H1 (cell line): ENCODE measurements around the gene NFXL1. TPM values are rescaled to one million over a fixed set of nuclear protein-coding genes. Genes with fewer than 3 reads are reported as not detected.

Experiments
- CTCF ChIA-PET: fragments of 300-600 bp; sonication (Branson Sonifier 250); formaldehyde crosslinking; loops from one replicate; lab custom pipeline; 2021; ENCODE audit not compliant: partially characterized antibody; lab: Charles Lee
- POLR2A ChIA-PET: fragments of 300-600 bp; sonication (Branson Sonifier 250); formaldehyde crosslinking; loops from one replicate; lab custom pipeline; 2021; ENCODE audit warnings: inconsistent platforms; ENCODE audit not compliant: partially characterized antibody; lab: Charles Lee
- DNase-seq, 2 experiments: peaks; one replicate each; pipeline versions ENCODE4 v3.0.0 to v3.0.0-alpha.2; 2010 to 2022; ENCODE audit warnings: low spot score in 2 of 2, low read depth in 1 of 2, mixed read lengths in 1 of 2
- FAIRE-seq: peaks from 2 replicates; lab custom pipeline; 2011; peaks lifted over from hg19 to GRCh38; lab: Jason Lieb, UNC
- H2AFZ ChIP-seq: 2 replicates; pipeline ENCODE4 v1.8.1; 2012; ENCODE audit warnings: low read length, inconsistent platforms
- H2AK5ac ChIP-seq: 2 replicates; pipeline ENCODE4 v1.6.1; 2013; ENCODE audit warnings: low read depth, low read length
- H2BK120ac ChIP-seq: replicated peaks from 2 replicates; pipeline ENCODE3; 2013; ENCODE audit warnings: low read depth, low read length, inconsistent platforms
- H2BK12ac ChIP-seq: 2 replicates; pipeline ENCODE4 v1.6.1; 2013; ENCODE audit warnings: low read depth, low read length
- H2BK15ac ChIP-seq: 2 replicates; pipeline ENCODE4 v1.6.1; 2013; ENCODE audit warnings: low read length
- H2BK20ac ChIP-seq: 2 replicates; pipeline ENCODE4 v1.6.1; 2013; ENCODE audit warnings: low read length
- H2BK5ac ChIP-seq: 2 replicates; pipeline ENCODE4 v1.6.1; 2013; ENCODE audit warnings: low read depth, low read length
- H3K14ac ChIP-seq: 2 replicates; pipeline ENCODE4 v1.6.1; 2013; ENCODE audit warnings: inconsistent platforms; ENCODE audit not compliant: insufficient read length
- H3K18ac ChIP-seq: 2 replicates; pipeline ENCODE4 v1.6.1; 2013; ENCODE audit warnings: low read length; ENCODE audit errors: extremely low read depth
- H3K23ac ChIP-seq: 2 replicates; pipeline ENCODE4 v1.6.1; 2013; ENCODE audit warnings: inconsistent platforms; ENCODE audit not compliant: insufficient read length
- H3K23me2 ChIP-seq: 2 replicates; pipeline ENCODE4 v1.6.1; 2013; ENCODE audit warnings: low read depth, low read length
- H3K27ac ChIP-seq: 2 replicates; pipeline ENCODE4 v1.6.1; 2011; ENCODE audit warnings: low read depth, low read length, inconsistent platforms
- H3K27me3 ChIP-seq, 4 experiments: replicated peaks in 1 of 4; 1 replicate in 1 of 4; 2 replicates in 3 of 4; pipeline versions ENCODE4 v1.6.1 to v1.8.1; 2011 to 2013; ENCODE audit warnings: low read length in 3 of 4, mild to moderate bottlenecking in 3 of 4, inconsistent platforms in 2 of 4, mixed read lengths in 2 of 4, moderate library complexity in 1 of 4; ENCODE audit not compliant: control insufficient read depth in 3 of 4, insufficient read depth in 3 of 4; ENCODE audit errors: extremely low read depth in 1 of 4
- H3K36me3 ChIP-seq, 4 experiments: 2 replicates each; pipeline versions ENCODE4 v1.6.1 to v1.8.1; 2011 to 2013; ENCODE audit warnings: mild to moderate bottlenecking in 4 of 4, low read length in 3 of 4, moderate library complexity in 2 of 4, control low read depth in 1 of 4, inconsistent platforms in 1 of 4; ENCODE audit not compliant: insufficient read depth in 4 of 4, control insufficient read depth in 2 of 4
- H3K4ac ChIP-seq: replicated peaks from 2 replicates; pipeline ENCODE3; 2013; ENCODE audit warnings: low read length, low read depth, mixed read lengths, inconsistent platforms; ENCODE audit not compliant: insufficient read length
- H3K4me1 ChIP-seq, 4 experiments: replicated peaks in 1 of 4; 1 replicate in 1 of 4; 2 replicates in 3 of 4; pipeline versions ENCODE4 v1.6.1 to v1.8.1; 2011 to 2013; ENCODE audit warnings: low read length in 3 of 4, inconsistent platforms in 2 of 4, mixed read lengths in 1 of 4; ENCODE audit not compliant: insufficient read depth in 4 of 4, control insufficient read depth in 3 of 4
- H3K4me2 ChIP-seq, 2 experiments: 2 replicates each; pipeline versions ENCODE4 v1.6.1 to v1.8.1; 2011 to 2013; ENCODE audit warnings: low read depth in 2 of 2, low read length in 2 of 2, control low read depth in 1 of 2, inconsistent platforms in 1 of 2, mild to moderate bottlenecking in 1 of 2; ENCODE audit not compliant: insufficient read depth in 1 of 2
- H3K4me3 ChIP-seq, 4 experiments: fragments of 200-600, 300-600 bp in 1 of 4; sonication (generic), shearing (Covaris generic), sonication (Bioruptor Twin) in 1 of 4; 2 replicates each; pipeline versions ENCODE4 v1.5.1 to v1.8.1; 2011 to 2016; ENCODE audit warnings: low read length in 4 of 4, low read depth in 3 of 4, control low read depth in 2 of 4, inconsistent platforms in 2 of 4, mild to moderate bottlenecking in 2 of 4, mixed read lengths in 1 of 4, moderate library complexity in 1 of 4; ENCODE audit not compliant: insufficient read depth in 2 of 4; ENCODE audit errors: extremely low read depth in 1 of 4
- H3K56ac ChIP-seq: replicated peaks from 2 replicates; pipeline ENCODE3; 2013; ENCODE audit warnings: low read depth, mild to moderate bottlenecking, mixed read lengths, low read length, inconsistent platforms; ENCODE audit not compliant: insufficient read length
- H3K79me1 ChIP-seq: 2 replicates; pipeline ENCODE4 v1.6.1; 2013; ENCODE audit warnings: low read depth, low read length, control low read depth
- H3K79me2 ChIP-seq, 2 experiments: 2 replicates each; pipeline versions ENCODE4 v1.6.1 to v1.8.1; 2012 to 2013; ENCODE audit warnings: low read length in 2 of 2, mild to moderate bottlenecking in 2 of 2, inconsistent platforms in 1 of 2; ENCODE audit not compliant: insufficient read depth in 2 of 2, control insufficient read depth in 1 of 2
- H3K9ac ChIP-seq, 4 experiments: replicated peaks in 1 of 4; 1 replicate in 1 of 4; 2 replicates in 3 of 4; pipeline versions ENCODE4 v1.6.1 to v1.8.1; 2011 to 2013; ENCODE audit warnings: low read depth in 3 of 4, low read length in 3 of 4, control low read depth in 2 of 4, mild to moderate bottlenecking in 2 of 4, moderate library complexity in 2 of 4, inconsistent platforms in 1 of 4; ENCODE audit errors: extremely low read depth in 1 of 4
- H3K9me3 ChIP-seq, 2 experiments: 2 replicates each; pipeline versions ENCODE4 v1.6.1 to v1.8.1; 2012 to 2013; ENCODE audit warnings: mild to moderate bottlenecking in 2 of 2, moderate library complexity in 2 of 2, control low read depth in 1 of 2, inconsistent platforms in 1 of 2, low read depth in 1 of 2, low read length in 1 of 2, mixed read lengths in 1 of 2; ENCODE audit not compliant: insufficient read depth in 2 of 2
- H4K20me1 ChIP-seq, 2 experiments: replicated peaks in 1 of 2; 2 replicates each; pipeline versions ENCODE3 to v1.8.1; 2011 to 2013; ENCODE audit warnings: inconsistent platforms in 2 of 2, low read length in 2 of 2, mild to moderate bottlenecking in 1 of 2; ENCODE audit not compliant: insufficient read depth in 2 of 2, control insufficient read depth in 1 of 2
- H4K5ac ChIP-seq: 2 replicates; pipeline ENCODE4 v1.6.1; 2013; ENCODE audit warnings: low read length, low read depth, mixed read lengths, inconsistent platforms; ENCODE audit not compliant: insufficient read length
- H4K8ac ChIP-seq: 2 replicates; pipeline ENCODE4 v1.8.0; 2013; ENCODE audit warnings: mild to moderate bottlenecking, moderate library complexity, low read length, inconsistent platforms; ENCODE audit not compliant: insufficient read depth; ENCODE audit errors: extremely low read depth
- H4K91ac ChIP-seq: replicated peaks from 2 replicates; pipeline ENCODE3; 2013; ENCODE audit warnings: low read length, mixed read lengths, inconsistent platforms; ENCODE audit not compliant: insufficient read length
- BACH1 ChIP-seq: IDR thresholded peaks from 2 replicates; pipeline ENCODE4 v1.6.1; 2012; ENCODE audit warnings: low read length, improper control_type of control experiment
- CEBPB ChIP-seq: IDR thresholded peaks from 2 replicates; pipeline ENCODE4 v1.6.1; 2012; ENCODE audit warnings: low read depth, low read length
- CHD1 ChIP-seq: IDR thresholded peaks from 2 replicates; pipeline ENCODE4 v1.6.1; 2012; ENCODE audit warnings: low read depth, low read length, improper control_type of control experiment
- CREB1 ChIP-seq: IDR thresholded peaks from 2 replicates; pipeline ENCODE4 v1.6.1; 2012; ENCODE audit warnings: inconsistent platforms
- CTBP2 ChIP-seq: IDR thresholded peaks from 2 replicates; pipeline ENCODE4 v1.7.0; 2011; ENCODE audit warnings: borderline replicate concordance, mild to moderate bottlenecking, moderate library complexity, mixed read lengths, low read length; ENCODE audit not compliant: insufficient read depth, insufficient read length
- EP300 ChIP-seq, 2 experiments: IDR thresholded peaks; 1 replicate in 1 of 2; 2 replicates in 1 of 2; pipeline ENCODE4 v1.6.1; 2011 to 2012; ENCODE audit warnings: low read depth in 2 of 2, low read length in 2 of 2, mild to moderate bottlenecking in 2 of 2, borderline replicate concordance in 1 of 2, inconsistent platforms in 1 of 2, moderate library complexity in 1 of 2
- GABPA ChIP-seq: IDR thresholded peaks from 2 replicates; pipeline ENCODE4 v1.6.1; 2011; ENCODE audit warnings: mild to moderate bottlenecking, low read length, moderate library complexity, borderline replicate concordance; ENCODE audit not compliant: insufficient read depth
- JUND ChIP-seq: IDR thresholded peaks from 2 replicates; pipeline ENCODE4 v1.6.1; 2011; ENCODE audit warnings: mild to moderate bottlenecking, improper control_type of control experiment, low read length
- KDM5A ChIP-seq: fragments of 200-600 bp; IDR thresholded peaks from 2 replicates; pipeline ENCODE4 v1.7.1; 2012; ENCODE audit warnings: mild to moderate bottlenecking, low read length, inconsistent platforms, mixed read lengths
- POLR2AphosphoS5 ChIP-seq: IDR thresholded peaks from 2 replicates; pipeline ENCODE4 v1.6.1; 2011; ENCODE audit warnings: low read depth, low read length
- POU5F1 ChIP-seq: IDR thresholded peaks from 2 replicates; pipeline ENCODE4 v1.6.1; 2011; ENCODE audit warnings: low read depth, mild to moderate bottlenecking, low read length, moderate library complexity
- RBBP5 ChIP-seq: IDR thresholded peaks from 2 replicates; pipeline ENCODE4 v1.7.1; 2012; ENCODE audit warnings: low read depth, mild to moderate bottlenecking, inconsistent platforms, low read length, moderate library complexity, borderline replicate concordance
- RXRA ChIP-seq: IDR thresholded peaks from 2 replicates; pipeline ENCODE4 v1.6.1; 2011; ENCODE audit warnings: low read depth, mild to moderate bottlenecking, low read length, moderate library complexity; ENCODE audit not compliant: insufficient read depth
- WGBS, 2 experiments: shearing (Covaris generic) in 1 of 2; methylation state at CpG; one replicate each; pipeline versions ENCODE4 v1.1.6 to v1.1.7; 2013 to 2015; ENCODE audit warnings: low lambda C conversion rate in 2 of 2, mixed read lengths in 2 of 2, inconsistent platforms in 1 of 2, low coverage in 1 of 2, missing lambda C conversion rate in 1 of 2; ENCODE audit not compliant: insufficient replicate concordance in 2 of 2, insufficient coverage in 1 of 2, insufficient read length in 1 of 2; ENCODE audit errors: extremely low coverage in 1 of 2, missing lambda C conversion rate in 1 of 2; 5-methylcytosine and 5-hydroxymethylcytosine counted together
- polyA plus RNA-seq, 7 experiments: library from polyadenylated mRNA; depleted of rRNA in 3 of 7; stranded (reverse) in 5 of 7; unstranded in 2 of 7; fragments of >200 nt in 5 of 7; fragments of 200-250 nt in 2 of 7; gene quantifications; 1 replicate in 5 of 7; 2 replicates in 1 of 7; 4 replicates in 1 of 7; pipeline versions ENCODE4 v1.2.1 to v1.2.3, GENCODE V29; 2011 to 2013; ENCODE audit warnings: missing spikeins in 2 of 7, mixed read lengths in 2 of 7
- total RNA-seq: library from RNA; stranded (reverse); fragmentation: NEBNext Ultra II Directional; extraction: Animal tissue kit (Norgen Biotek cat#: 25700); gene quantifications from 2 replicates; pipeline ENCODE4 v1.2.1, GENCODE V29; 2021
- TF ChIP-seq, protein P1 (sequence below): IDR thresholded peaks from 2 replicates; pipeline ENCODE4 v1.6.1; 2012; ENCODE audit warnings: low read length, inconsistent platforms

The NFXL1 gene
- total and polyA plus RNA-seq, 2 of the 8 experiments (the other 6 are each of a cell fraction or from before 2014, with no cell fraction given) = 10.0 to 29.5 TPM

DNA sequence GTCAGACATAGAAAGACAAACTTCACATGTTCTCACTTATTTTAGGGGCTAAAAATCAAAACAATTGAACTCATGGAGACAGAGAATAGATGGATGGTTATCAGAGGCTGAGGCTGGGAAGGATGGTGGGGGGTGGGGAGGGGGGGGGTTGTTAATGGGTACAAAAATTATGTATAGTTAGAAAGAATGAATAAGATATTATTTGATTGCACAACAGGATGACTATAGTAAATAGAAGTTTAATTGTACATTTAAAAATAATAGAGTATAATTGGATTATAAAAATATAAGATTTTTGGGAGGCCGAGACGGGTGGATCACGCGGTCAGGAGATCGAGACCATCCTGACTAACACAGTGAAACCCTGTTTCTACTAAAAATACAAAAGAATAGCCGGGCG is 109.8 kb downstream of the NFXL1 start:
- Histone ChIP-seq H3K4me3 (no peak overlapping the region), H2BK15ac (no peak overlapping the region), H2BK12ac (no peak overlapping the region), H3K4ac (no peak overlapping the region), H4K8ac (no peak overlapping the region), H2BK120ac (no peak overlapping the region), H3K4me2 (no peak overlapping the region), H3K18ac (no peak overlapping the region), H3K27ac (no peak overlapping the region), H3K56ac (no peak overlapping the region), H2BK5ac (no peak overlapping the region), H3K23me2 (no peaks in the 10 kb centered on the region), H2AFZ (no peak overlapping the region), H2BK20ac (no peak overlapping the region), H3K23ac (no peak overlapping the region), H3K79me1 (no peaks in the 10 kb centered on the region), H3K27me3 (no peaks in the 10 kb centered on the region), H4K5ac (no peak overlapping the region), H3K9ac (no peak overlapping the region), H2AK5ac (no peak overlapping the region), H4K20me1 (no peaks in the 10 kb centered on the region), H3K14ac (no peak overlapping the region), H3K79me2 (no peaks in the 10 kb centered on the region), H3K9me3 (no peaks in the 10 kb centered on the region), H3K36me3 (no peaks in the 10 kb centered on the region), H3K4me1 (no peaks in the 10 kb centered on the region), H4K91ac (no peak overlapping the region)
- CTCF ChIA-PET = no interaction called here
- DNase-seq (no peak), FAIRE-seq (no peak)
- 98% methylated on average over 7 of the region's 7 CpGs; no CpG with 5 or more reads in 1 of the 2 experiments for WGBS, 2 experiments
- POLR2A ChIA-PET = no interaction called here
- TF ChIP-seq POLR2AphosphoS5 (no peak), RBBP5 (no peak), POU5F1 (no peak), JUND (no peak), RXRA (no peak), CTBP2 (no peak), CEBPB (no peak), KDM5A (no peak), GABPA (no peak), CHD1 (no peak), CREB1 (no peak), EP300 (IDR thresholded peaks at IDR 0.05; ENCODE audit: borderline replicate concordance in 1 of 2, low read depth in 2 of 2, low read length in 2 of 2) (no peak), BACH1 (no peak)
- TF ChIP-seq, protein P1, sequence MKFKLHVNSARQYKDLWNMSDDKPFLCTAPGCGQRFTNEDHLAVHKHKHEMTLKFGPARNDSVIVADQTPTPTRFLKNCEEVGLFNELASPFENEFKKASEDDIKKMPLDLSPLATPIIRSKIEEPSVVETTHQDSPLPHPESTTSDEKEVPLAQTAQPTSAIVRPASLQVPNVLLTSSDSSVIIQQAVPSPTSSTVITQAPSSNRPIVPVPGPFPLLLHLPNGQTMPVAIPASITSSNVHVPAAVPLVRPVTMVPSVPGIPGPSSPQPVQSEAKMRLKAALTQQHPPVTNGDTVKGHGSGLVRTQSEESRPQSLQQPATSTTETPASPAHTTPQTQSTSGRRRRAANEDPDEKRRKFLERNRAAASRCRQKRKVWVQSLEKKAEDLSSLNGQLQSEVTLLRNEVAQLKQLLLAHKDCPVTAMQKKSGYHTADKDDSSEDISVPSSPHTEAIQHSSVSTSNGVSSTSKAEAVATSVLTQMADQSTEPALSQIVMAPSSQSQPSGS = no peak
